Neural cell (in vitro differentiated cells): ENCODE measurements around the gene PELO. TPM values are rescaled to one million over a fixed set of nuclear protein-coding genes. Genes with fewer than 3 reads are reported as not detected.

Experiments
- H2AFZ ChIP-seq: fragments of 200-600, 300-800 bp; sonication (generic), shearing (Covaris generic); 2 replicates; pipeline ENCODE4 v1.6.0; 2014; ENCODE audit warnings: low read depth, mild to moderate bottlenecking, antibody characterized with exemption, low read length, moderate library complexity
- H3F3A ChIP-seq: fragments of 200-600 bp; shearing (Covaris generic); 2 replicates; pipeline ENCODE4 v1.6.1; 2016; ENCODE audit warnings: mild to moderate bottlenecking, moderate library complexity, mixed read lengths, antibody characterized with exemption, low read length; ENCODE audit not compliant: insufficient read depth, poor library complexity, severe bottlenecking
- H3K27ac ChIP-seq: fragments of 200-600, 300-800 bp; sonication (generic), shearing (Covaris generic); 2 replicates; pipeline ENCODE4 v1.5.1; 2014; ENCODE audit warnings: mild to moderate bottlenecking, low read length, moderate library complexity
- H3K27me3 ChIP-seq: fragments of 300-800, 200-600 bp; sonication (generic), shearing (Covaris generic); 2 replicates; pipeline ENCODE4 v1.6.0; 2014; ENCODE audit warnings: mild to moderate bottlenecking, low read depth, low read length, moderate library complexity; ENCODE audit not compliant: insufficient read depth
- H3K36me3 ChIP-seq: fragments of 300-800, 200-600 bp; sonication (generic), shearing (Covaris generic); 2 replicates; pipeline ENCODE4 v1.5.1; 2014; ENCODE audit warnings: mild to moderate bottlenecking, antibody characterized with exemption, low read length, moderate library complexity; ENCODE audit not compliant: insufficient read depth
- H3K4me2 ChIP-seq: fragments of 300-800, 200-600 bp; sonication (generic), shearing (Covaris generic); 2 replicates; pipeline ENCODE4 v1.6.0; 2014; ENCODE audit warnings: mild to moderate bottlenecking, low read length
- H3K4me3 ChIP-seq: fragments of 300-800, 200-600 bp; sonication (generic), shearing (Covaris generic); 2 replicates; pipeline ENCODE4 v1.5.1; 2014; ENCODE audit warnings: mild to moderate bottlenecking, low read length, moderate library complexity
- H3K79me2 ChIP-seq: fragments of 200-600 bp; shearing (Covaris generic); replicated peaks from 2 replicates; pipeline ENCODE4 v1.6.0; 2014; ENCODE audit warnings: mild to moderate bottlenecking, low read length, moderate library complexity; ENCODE audit not compliant: insufficient read depth
- H3K9ac ChIP-seq: fragments of 300-800, 200-600 bp; sonication (generic), shearing (Covaris generic); 2 replicates; pipeline ENCODE4 v1.6.1; 2016; ENCODE audit warnings: mild to moderate bottlenecking, low read length, mixed read lengths
- H3K9me2 ChIP-seq: fragments of 200-600 bp; shearing (Covaris generic); 2 replicates; pipeline ENCODE4 v1.6.1; 2016; ENCODE audit warnings: mild to moderate bottlenecking, low read length, mixed read lengths; ENCODE audit not compliant: insufficient read depth
- H3K9me3 ChIP-seq: fragments of 200-600, 300-800 bp; sonication (generic), shearing (Covaris generic); 2 replicates; pipeline ENCODE4 v1.6.1; 2016; ENCODE audit warnings: mild to moderate bottlenecking, mixed run types, low read length, moderate library complexity, mixed read lengths
- H4K20me1 ChIP-seq: fragments of 200-600 bp; shearing (Covaris generic); 2 replicates; pipeline ENCODE4 v1.6.1; 2016; ENCODE audit warnings: mild to moderate bottlenecking, mixed run types; ENCODE audit not compliant: insufficient read depth
- CTCF ChIP-seq: fragments of 450-650 bp; IDR thresholded peaks from 2 replicates; pipeline ENCODE4 v1.5.1; 2014; ENCODE audit warnings: antibody characterized with exemption, mild to moderate bottlenecking, moderate library complexity; ENCODE audit not compliant: poor library complexity, severe bottlenecking
- EP300 ChIP-seq: fragments of 450-650 bp; conservative IDR thresholded peaks from 2 replicates; pipeline ENCODE4 v1.6.1; 2014; ENCODE audit warnings: antibody characterized with exemption, mild to moderate bottlenecking, moderate library complexity; ENCODE audit not compliant: poor library complexity, severe bottlenecking
- EZH2 ChIP-seq: fragments of 200-600, 300-800 bp; shearing (Covaris generic), sonication (generic); IDR thresholded peaks from 2 replicates; pipeline ENCODE4 v1.6.1; 2014; ENCODE audit warnings: antibody characterized with exemption, low read length, borderline replicate concordance, mild to moderate bottlenecking; ENCODE audit not compliant: insufficient read depth, poor library complexity, severe bottlenecking
- MXI1 ChIP-seq: fragments of 450-650 bp; conservative IDR thresholded peaks from 2 replicates; pipeline ENCODE4 v1.6.1; 2014; ENCODE audit warnings: antibody characterized with exemption, mild to moderate bottlenecking; ENCODE audit not compliant: poor library complexity, severe bottlenecking
- POLR2AphosphoS5 ChIP-seq: IDR thresholded peaks from 2 replicates; pipeline ENCODE4 v1.6.1; 2012
- RAD21 ChIP-seq: fragments of 450-650 bp; conservative IDR thresholded peaks from 2 replicates; pipeline ENCODE4 v1.6.1; 2014; ENCODE audit warnings: antibody characterized with exemption, mild to moderate bottlenecking, moderate library complexity
- REST ChIP-seq: IDR thresholded peaks from 2 replicates; pipeline ENCODE4 v1.6.1; 2012; ENCODE audit warnings: borderline replicate concordance
- SMC3 ChIP-seq: fragments of 450-650 bp; conservative IDR thresholded peaks from 2 replicates; pipeline ENCODE4 v1.6.1; 2014; ENCODE audit warnings: antibody characterized with exemption, mild to moderate bottlenecking, moderate library complexity; ENCODE audit not compliant: poor library complexity
- TAF1 ChIP-seq: IDR thresholded peaks from 2 replicates; pipeline ENCODE4 v1.6.1; 2012; ENCODE audit warnings: low read depth
- polyA plus RNA-seq: library from polyadenylated mRNA; depleted of rRNA; stranded (reverse); fragments of >200 nt; gene quantifications from 2 replicates; pipeline ENCODE4 v1.2.3, GENCODE V29; 2014

PELO gene
- polyA plus RNA-seq, 1 donor from 2014 or later: 10.5 TPM

- no peak overlapping the region for H3K9ac ChIP-seq
- no peaks in the 10 kb centered on the region for H3K9me2 ChIP-seq
- no peak overlapping the region for H2AFZ ChIP-seq
- no peaks in the 10 kb centered on the region for H3K36me3 ChIP-seq
- H3F3A ChIP-seq: no peaks in the 10 kb centered on the region
- no peaks in the 10 kb centered on the region for H3K27me3 ChIP-seq
- H3K4me3 ChIP-seq: no peak overlapping the region
- no peaks in the 10 kb centered on the region for H3K9me3 ChIP-seq
- H4K20me1 ChIP-seq: no peaks in the 10 kb centered on the region
- no peaks in the 10 kb centered on the region for H3K79me2 ChIP-seq
- no peak overlapping the region for H3K4me2 ChIP-seq
- TF ChIP-seq POLR2AphosphoS5: no peak
- no peak for TF ChIP-seq REST
- no peak for TF ChIP-seq CTCF
- TF ChIP-seq EP300: no peak
- no peak for TF ChIP-seq SMC3
- no peak for TF ChIP-seq MXI1
- no peak for TF ChIP-seq TAF1
- no peak for TF ChIP-seq RAD21
- TF ChIP-seq EZH2: no peak
- no peak overlapping the region for H3K27ac ChIP-seq
These were observed 22.7 kb downstream of the PELO start for GRCh38 chr5:52810426-52810825.

GRCh38 chr5:52811067-52811749, 23.5 kb downstream of the PELO start:
- H3K79me2 ChIP-seq: no peaks in the 10 kb centered on the region
- TF ChIP-seq SMC3 (no peak), REST (no peak), MXI1 (no peak), EP300 (no peak), RAD21 (no peak), EZH2 (no peak), CTCF (no peak), TAF1 (no peak), POLR2AphosphoS5 (no peak)
- no peak overlapping the region for H3K4me3 ChIP-seq
- no peaks in the 10 kb centered on the region for H3F3A ChIP-seq
- H3K27ac ChIP-seq: no peak overlapping the region
- H3K9me3 ChIP-seq: no peaks in the 10 kb centered on the region
- H3K36me3 ChIP-seq: no peaks in the 10 kb centered on the region
- no peak overlapping the region for H3K9ac ChIP-seq
- H2AFZ ChIP-seq: no peak overlapping the region
- H3K27me3 ChIP-seq: no peaks in the 10 kb centered on the region
- no peaks in the 10 kb centered on the region for H3K9me2 ChIP-seq
- H4K20me1 ChIP-seq: no peaks in the 10 kb centered on the region
- no peak overlapping the region for H3K4me2 ChIP-seq
